NCI-H1694 (cell line): Measurements from ENCODE around the gene MON1A.
"Not testable (repeated sequence)": the region's sequence is repeated elsewhere in the genome, so short reads cannot be mapped to it uniquely, and the experiment has no call there.

Experiments
- DNase-seq: peaks from one replicate; lab custom pipeline; 2025; lab: John Stamatoyannopoulos, UW

MON1A gene, protein sequence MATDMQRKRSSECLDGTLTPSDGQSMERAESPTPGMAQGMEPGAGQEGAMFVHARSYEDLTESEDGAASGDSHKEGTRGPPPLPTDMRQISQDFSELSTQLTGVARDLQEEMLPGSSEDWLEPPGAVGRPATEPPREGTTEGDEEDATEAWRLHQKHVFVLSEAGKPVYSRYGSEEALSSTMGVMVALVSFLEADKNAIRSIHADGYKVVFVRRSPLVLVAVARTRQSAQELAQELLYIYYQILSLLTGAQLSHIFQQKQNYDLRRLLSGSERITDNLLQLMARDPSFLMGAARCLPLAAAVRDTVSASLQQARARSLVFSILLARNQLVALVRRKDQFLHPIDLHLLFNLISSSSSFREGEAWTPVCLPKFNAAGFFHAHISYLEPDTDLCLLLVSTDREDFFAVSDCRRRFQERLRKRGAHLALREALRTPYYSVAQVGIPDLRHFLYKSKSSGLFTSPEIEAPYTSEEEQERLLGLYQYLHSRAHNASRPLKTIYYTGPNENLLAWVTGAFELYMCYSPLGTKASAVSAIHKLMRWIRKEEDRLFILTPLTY

GRCh38 chr3:49929291-49930167 is at the start of gene MON1A:
MON1A (minus strand) TSS chr3:49929811; CDS start chr3:49913346, 16,465 bp downstream.
- no peak for DNase-seq

DNA sequence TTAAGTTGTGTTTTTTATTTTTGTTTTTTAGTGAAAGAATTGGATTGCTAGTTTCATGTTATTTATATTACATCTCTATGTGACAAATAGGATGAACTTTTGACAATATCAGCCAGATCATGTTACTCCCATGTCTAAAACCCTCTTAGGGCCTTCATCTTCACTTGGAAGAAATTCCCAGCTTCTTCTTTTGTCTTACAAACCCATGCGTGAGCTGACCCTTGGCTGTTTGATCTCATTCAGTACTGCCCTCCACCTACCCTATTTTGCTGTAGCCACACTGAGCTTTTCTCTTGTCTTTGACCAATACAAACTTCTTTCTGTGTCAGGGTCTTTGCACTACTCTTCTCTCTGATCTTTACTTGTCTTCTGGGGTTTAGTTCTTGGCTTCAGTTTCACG is 47.3 kb upstream of the MON1A start:
- no peak for DNase-seq

- DNase-seq: no peak
These were observed 43.0 kb upstream of the MON1A start for GRCh38 chr3:49972656-49973055.

- DNase-seq: no peak
These were observed 38.7 kb upstream of the MON1A start for GRCh38 chr3:49968346-49968745.

DNA sequence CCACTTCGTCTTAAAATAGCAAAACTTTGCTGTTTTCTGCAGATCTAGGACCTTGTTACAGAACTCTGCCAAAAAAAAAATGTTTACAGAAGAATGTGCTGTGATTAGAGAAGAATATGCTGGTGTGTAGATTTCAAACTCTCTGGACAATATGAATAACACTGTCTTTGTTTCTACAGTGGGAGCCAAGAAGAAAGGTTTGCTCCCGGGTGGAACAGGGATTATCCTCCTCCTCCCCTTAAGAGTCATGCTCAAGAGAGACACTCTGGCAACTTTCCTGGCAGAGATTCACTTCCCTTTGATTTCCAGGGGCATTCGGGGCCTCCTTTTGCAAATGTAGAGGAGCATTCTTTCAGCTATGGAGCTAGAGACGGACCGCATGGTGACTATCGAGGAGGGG is 37.7 kb upstream of the MON1A start:
- DNase-seq: no peak

- no peak for DNase-seq
These were observed 36.8 kb upstream of the MON1A start for GRCh38 chr3:49966233-49966942.

GRCh38 chr3:49955636-49956035 is 26.0 kb upstream of the MON1A start:
- DNase-seq: no peak

GRCh38 chr3:49952924-49953323 is 23.3 kb upstream of the MON1A start:
- DNase-seq: no peak

DNA sequence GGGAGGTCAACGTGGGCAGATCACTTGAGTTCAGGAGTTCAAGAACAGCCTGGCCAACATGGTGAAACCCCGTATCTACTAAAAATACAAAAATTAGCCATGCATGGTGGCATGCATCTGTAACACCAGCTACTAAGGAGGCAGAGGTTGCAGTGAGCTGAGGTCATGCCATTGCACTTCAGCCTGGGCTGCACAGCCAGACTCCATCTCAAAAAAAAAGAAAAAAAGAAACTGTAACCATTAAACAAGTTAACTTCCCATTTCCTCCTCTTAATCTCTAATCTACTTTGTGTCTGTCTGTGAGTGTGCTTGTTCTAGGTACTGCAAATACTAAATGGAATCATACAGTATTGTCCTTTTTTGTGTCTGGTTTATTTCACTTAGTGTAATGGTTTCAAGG is 13.0 kb upstream of the MON1A start:
- DNase-seq: no peak

DNA sequence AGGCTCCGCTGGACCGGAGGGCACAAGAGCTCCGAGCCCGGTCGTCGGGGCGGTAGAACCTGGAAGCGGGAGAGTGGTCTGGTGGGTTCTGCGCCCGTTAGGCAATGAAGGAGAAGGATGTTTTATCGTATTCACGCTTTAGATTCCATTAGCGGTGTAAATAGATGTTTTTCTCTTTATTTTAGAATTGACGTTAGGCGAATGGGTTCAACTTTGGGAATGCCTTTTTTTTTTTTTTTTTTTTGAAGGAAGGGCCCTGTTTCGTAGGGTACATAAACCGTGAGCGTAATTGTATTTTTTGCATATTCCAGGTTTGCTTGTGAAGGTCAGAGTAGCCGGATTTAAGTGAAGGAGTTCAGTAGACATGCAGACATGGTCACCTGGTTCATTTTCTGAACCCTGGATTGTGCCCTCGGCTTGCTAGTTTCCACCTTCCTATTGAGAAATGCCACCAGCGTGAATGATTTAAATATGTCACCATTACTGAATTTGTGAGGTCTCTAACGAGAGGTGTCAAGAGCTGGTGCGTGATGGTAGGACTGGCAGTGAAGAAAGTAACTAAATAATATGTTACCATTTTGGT is 11.1 kb upstream of the MON1A start:
- DNase-seq: no peak

DNA sequence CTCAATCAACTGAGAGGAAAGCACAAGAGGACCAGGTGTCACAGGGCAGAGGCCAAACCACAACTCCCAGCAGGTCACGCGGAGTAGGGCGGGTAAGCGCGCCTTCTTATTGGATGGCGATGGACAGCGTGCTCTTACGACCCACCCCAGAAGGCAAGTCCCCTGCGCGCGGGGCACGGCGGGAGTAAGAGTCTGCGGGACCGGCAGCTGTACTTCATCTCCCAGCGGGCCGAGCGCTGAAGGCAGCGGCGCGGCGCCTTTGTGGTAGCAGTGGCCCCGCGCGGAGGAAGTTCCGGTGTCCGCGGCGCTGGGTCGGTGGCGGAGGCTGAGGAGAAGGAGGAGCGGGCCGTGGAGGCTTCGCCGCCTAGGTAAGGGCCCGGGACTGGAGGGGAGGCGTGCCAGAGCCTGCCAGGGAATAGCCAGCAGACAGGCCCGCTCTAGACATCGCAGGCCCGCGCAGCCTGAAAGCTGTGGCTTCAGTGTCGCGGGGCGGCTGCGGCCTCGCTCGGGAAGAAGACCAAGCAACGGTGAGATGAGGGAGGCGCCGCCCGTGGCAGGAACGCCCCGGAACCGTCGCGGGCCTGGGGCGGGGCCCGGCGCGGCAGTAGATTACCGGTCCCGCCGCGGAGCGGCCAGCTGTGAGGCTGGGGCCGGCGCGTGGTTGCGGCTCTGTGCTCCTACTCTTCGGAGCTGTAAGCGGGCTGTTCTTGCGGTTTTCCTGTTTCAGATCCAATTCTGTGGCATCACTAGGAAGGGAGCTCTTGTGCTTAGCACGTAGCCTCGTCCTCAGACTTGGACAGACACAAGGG is 10.5 kb upstream of the MON1A start, which contains the start of gene RBM6:
Gene RBM6 (plus strand): TSS at position 293 of the 809 bp plus-strand sequence. CDS start 22,492 bp downstream, outside the sequence.
- peak; percentile 68 for DNase-seq

GRCh38 chr3:49937090-49937489 is 7.5 kb upstream of the MON1A start:
- no peak for DNase-seq

DNA sequence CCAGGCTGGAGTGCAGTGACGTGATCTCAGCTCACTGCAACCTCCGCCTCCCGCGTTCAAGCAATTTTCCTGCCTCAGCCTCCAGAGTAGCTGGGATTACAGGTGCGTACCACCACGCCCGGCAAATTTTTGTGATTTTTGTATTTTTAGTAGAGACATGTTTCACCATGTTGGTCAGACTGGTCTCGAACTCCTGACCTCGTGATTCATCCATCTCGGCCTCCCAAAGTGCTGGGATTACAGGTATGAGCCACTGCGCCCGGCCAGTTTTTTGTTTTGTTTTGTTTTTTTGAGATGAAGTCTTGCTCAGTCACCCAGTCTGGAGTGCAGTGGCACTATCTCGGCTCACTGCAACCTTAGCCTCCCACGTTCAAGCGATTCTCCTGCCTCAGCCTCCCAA is 2.7 kb upstream of the MON1A start:
- not testable (repeated sequence) for DNase-seq

DNA sequence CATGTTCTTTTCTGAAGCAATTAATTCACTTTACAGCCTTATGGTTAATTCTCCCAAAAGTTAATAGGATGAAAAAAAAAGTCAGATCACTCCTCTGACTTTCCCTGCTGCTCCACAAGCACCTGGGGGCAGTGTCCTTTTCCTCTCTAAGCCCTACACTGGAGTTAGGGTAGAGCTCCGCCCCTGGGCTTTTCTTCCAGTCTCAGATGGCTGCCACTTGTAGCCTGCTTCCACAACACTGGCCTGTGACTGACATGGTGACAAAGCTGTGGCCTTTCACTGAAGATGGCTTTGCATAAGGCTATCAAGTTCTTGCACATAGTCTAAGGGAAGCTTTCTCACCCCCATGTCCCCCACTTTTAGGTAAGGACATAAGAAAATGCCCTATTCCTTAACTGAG is 1.3 kb upstream of the MON1A start:
- no peak for DNase-seq

DNA sequence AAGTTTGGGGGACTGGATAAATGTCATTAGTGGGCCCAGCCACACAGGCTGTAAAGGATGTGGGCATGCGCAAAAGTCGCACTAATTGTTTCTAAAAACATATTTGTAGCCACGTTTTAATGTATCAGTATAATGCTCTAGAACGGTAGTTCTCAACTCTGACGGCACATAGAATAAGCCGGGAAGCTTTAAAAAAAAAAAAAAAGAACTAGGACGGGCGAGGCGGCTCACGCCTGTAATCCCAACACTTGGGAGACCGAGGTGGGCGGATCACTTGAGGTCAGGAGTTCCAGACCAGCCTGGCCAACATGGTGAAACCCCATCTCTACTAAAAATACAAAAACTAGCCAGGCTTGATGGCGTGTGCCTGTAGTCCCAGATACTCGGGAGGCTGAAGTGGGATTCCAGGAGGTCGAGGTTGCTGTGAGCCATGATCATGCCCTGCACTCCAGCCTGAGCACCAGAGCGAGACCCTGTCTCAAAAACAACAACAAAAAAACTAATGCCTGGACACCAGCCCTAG is 618 bp upstream of the MON1A start:
- DNase-seq: no peak

- DNase-seq: no peak
These were observed 1.1 kb downstream of the MON1A start for GRCh38 chr3:49928481-49929017.

DNA sequence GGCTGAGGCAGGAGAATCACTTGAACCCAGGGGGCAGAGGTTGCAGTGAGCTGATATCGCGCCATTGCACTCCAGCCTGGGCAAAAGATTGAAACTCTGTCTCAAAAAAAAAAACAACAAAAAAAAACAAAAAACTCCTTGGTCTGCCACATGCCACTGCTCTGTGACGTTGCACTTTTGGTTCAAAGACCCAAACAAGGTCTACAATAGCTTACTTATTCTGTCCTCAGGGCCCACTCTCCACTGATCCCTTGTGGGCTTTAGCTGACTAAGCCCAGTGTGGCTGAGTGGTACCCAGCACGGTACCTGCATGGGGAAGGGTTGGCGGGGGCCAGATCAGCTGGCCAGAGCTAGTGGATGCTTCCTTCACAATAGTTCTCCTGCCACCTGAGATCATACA is 1.8 kb downstream of the MON1A start:
- DNase-seq: no peak

GRCh38 chr3:49926117-49926728 is 3.4 kb downstream of the MON1A start:
- DNase-seq: no peak

DNA sequence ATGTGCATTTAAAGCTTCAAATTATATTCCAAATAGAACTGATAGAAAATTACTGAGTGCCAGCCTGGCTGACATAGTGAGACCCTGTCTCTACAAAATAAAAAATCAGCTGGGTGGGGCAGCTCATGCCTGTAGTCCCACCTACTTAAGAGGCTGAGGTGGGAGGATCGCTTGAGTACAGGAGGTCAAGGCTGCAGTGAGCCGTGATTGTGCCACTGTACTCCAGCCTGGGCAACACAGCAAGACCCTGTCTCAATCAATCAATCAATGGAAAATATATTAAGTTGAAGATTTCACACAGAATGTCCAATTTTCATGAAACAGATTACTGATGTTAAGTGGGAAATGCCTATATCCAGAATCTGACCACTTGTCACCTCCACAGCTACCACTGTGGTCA is 4.1 kb downstream of the MON1A start:
- no peak for DNase-seq

DNA sequence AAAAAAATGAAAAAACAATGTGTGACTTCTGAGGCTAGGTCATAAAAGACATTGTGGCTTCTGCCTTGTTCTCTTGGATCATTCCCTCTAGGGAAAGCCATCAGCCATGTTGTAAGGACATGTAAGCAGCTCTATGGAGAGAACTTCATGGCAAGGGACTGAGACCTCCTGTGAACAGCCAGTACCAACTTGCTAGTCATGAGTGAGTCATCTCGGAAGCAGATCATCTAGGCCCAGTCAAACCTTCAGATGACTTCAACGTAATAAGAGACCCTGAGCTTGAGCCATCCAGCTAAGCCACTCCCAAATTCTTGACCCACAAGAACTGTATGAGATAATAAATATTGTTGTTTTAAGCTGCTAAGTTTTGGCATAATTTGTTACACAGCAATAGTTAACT is 4.9 kb downstream of the MON1A start:
- DNase-seq: no peak
